Adipose tissue (tissue), 3 donors: Measurements from ENCODE around the gene CEP170B. TPM values are rescaled to one million over a fixed set of nuclear protein-coding genes. Genes with fewer than 3 reads are reported as not detected.
"Not testable (repeated sequence)": the region's sequence is repeated elsewhere in the genome, so short reads cannot be mapped to it uniquely, and the experiment has no call there.

Experiments used
- H3K27ac ChIP-seq: one replicate; pipeline ENCODE4 v1.5.1; 2013; ENCODE audit warnings: low read depth, low read length
- WGBS, 3 donors: extraction: QIAGEN DNeasy Blood & Tissue Kit; methylation state at CpG; one replicate each; pipeline ENCODE4 v1.1.7; 2013; 5-methylcytosine and 5-hydroxymethylcytosine counted together
- polyA plus RNA-seq, 3 donors: library from polyadenylated mRNA; stranded (reverse); fragments of 200-250 nt; gene quantifications; one replicate each; pipeline ENCODE4 v1.2.3, GENCODE V29; 2013
- donor health status: healthy with polysubstance abuse.
- donor health status: Bipolar disorder and iron deficiency.
- donor health status: healthy.

CEP170B gene
- polyA plus RNA-seq, 3 donors = 10.2 to 17.1 (median 11.8) TPM

- H3K27ac ChIP-seq = no peak overlapping the region
These were observed 9.7 kb downstream of the CEP170B start for GRCh38 chr14:104874571-104875411.

DNA sequence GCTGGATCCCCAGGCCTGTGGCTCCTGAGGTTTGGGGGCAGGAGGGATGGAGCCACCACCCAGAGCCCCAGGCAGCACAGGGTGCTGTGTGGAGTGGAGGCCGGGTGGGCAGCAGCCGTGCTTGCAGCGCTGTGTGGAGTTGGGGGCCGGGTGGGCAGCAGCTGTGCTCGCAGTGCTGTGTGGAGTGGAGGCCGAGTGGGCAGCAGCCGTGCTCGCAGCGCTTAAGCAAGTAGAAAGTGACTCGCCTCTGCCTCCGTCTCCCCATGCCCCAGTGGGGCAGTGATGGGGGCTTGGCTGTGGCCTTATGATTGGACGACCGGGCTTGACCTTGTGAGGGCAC, 10.3 kb downstream of the CEP170B start:
- no peak overlapping the region for H3K27ac ChIP-seq
- WGBS, 3 donors = 94 to 95% (median 95%) methylated on average over 11 to 13 of the region's 13 CpGs

More at GRCh38 chr14:104874571-104875411, 9.7 kb downstream of the CEP170B start:
- WGBS, 3 donors = 81 to 89% (median 86%) methylated on average over 14 to 16 of the region's 16 CpGs

DNA sequence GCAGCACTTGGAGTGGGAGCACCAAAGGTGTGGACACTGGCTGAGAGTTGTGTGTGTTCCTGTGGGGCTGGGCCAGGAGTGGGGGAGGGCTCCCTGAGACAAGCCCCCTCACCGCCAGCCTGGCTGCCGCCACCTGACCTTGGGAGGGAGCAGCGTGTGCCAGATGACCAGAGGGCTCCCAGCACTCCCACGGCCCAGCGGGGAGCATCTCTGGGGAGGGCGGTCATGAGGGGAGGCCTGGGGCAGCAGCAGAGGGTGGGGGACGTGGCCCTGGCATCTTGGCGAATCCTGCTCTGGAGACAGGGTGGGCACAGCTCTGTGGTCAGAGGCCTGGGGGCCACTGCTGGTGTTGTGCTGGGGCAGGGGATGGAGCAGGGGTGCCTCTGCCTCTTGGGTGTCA, 10.7 kb downstream of the CEP170B start:
- WGBS, 3 donors = 91 to 96% (median 93%) methylated on average over 6 to 8 of the region's 8 CpGs
- no peak overlapping the region for H3K27ac ChIP-seq

DNA sequence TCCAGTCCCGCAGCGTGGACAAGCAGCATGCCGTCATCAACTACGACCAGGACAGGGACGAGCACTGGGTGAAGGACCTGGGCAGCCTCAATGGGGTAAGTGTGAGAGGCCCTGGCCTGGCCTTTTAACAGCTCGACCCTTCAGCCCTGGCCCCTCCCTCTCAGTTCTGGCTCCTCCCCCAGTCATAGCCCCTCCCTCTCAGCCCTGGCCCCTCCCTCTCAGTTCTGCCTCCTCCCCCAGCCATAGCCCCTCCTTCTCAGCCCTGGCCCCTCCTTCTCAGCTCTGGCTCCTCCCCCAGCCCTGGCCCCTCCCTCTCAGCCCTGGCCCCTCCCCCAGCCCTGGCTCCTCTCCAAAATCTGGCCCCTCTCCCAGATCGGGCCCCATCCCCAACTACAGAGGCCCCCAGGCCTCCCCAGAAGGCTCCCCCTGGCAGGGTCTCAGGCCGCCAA, 11.2 kb downstream of the CEP170B start:
- no peak overlapping the region for H3K27ac ChIP-seq
- WGBS, 3 donors = 81 to 87% (median 86%) methylated on average over 8 of the region's 8 CpGs

DNA sequence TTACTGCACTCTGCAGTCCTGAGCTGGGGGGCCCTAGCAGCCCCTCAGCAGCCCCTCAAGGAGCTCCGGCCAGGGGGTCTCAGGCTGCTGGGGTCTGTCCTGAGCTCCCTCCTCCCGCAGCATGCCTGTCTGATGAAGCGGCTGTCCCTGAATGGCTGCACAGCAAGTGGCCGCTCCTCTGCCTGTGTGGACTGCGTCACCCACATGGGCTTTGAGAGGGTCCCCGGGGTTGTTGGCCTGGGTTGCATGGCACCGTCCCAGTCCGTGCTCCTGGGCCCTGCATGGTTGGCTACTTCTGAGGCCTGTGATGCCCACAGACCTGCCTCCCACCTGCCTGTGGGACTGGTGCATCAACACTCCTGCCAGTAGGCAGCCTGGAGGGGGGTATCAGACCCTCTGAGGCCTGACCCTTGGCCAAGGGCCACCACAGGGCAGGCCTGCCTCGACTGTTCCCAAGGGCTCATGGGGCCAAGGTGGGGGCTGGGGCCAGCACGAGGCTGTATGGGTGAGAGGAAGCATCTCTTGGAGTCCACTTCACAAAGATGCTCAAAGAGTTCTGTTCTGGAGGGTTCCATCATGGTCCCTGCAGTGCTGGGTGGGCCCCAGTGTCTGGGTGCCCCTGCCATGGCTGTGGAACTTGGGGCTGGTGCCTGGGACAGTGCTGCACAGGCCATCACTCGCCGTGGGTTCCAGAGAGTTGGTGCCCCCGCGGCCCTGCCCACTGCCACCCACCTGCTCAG, 12.2 kb downstream of the CEP170B start:
- H3K27ac ChIP-seq = no peak overlapping the region
- WGBS, 3 donors = 80 to 85% (median 84%) methylated on average over 14 of the region's 14 CpGs

DNA sequence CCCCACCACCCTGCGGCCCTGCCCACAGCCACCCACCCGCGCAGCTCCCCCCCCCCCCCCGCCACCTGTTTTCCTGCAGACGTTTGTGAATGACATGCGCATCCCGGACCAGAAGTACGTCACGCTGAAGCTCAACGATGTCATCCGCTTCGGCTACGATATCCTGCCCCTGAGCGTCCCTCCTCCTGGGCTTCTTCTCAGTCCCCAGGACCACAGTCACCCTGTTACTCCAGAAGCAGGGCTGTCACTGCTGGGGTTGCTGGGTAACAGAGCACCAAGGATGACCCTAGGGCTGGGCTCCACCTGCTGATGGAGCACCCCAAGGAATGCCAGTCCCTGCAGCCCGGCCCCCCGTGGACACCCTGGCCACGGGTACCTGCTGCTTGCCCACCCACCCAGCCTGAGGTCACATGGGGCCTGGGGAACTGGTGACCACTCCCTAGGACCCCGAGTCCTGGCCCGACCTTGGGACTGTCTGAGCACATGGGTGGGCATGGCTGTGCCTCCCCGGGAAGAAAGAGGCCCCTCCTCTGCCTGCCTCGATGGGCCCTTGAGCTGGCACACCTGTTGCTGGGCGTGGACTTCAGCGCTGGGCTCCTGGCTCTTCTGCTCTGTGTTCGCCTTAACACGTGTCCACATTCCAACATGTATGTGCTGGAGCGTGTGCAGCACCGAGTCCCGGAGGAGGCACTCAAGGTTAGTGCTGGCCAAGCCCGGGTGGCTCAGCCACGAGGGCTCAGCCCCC, 12.9 kb downstream of the CEP170B start:
- 69 to 80% (median 71%) methylated on average over 28 to 30 of the region's 30 CpGs for WGBS, 3 donors

DNA sequence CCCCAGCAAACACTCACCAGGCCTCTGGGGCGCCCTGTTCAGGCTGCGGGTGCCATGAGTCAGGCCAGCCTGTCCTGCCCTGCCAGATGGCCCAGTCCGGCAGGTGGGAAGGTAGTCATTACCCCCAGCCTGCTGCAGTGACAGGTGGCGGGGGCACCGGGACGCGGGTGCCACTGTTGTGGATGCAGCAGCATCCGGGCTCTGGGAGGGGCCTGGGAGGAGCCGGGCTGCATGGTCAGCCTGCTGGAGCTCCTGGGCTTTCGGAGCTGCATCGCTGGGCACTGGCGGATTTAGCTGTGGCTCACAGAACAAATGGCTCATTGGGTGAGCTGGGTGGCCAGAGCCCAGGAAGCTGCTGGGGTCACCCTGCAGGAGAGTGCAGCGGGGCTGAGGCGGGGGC, 13.5 kb downstream of the CEP170B start:
- WGBS, 3 donors = 92 to 96% (median 92%) methylated on average over 14 of the region's 14 CpGs
- H3K27ac ChIP-seq = no peak overlapping the region

More for the DNA sequence above, 12.9 kb downstream of the CEP170B start:
- H3K27ac ChIP-seq = no peak overlapping the region

DNA sequence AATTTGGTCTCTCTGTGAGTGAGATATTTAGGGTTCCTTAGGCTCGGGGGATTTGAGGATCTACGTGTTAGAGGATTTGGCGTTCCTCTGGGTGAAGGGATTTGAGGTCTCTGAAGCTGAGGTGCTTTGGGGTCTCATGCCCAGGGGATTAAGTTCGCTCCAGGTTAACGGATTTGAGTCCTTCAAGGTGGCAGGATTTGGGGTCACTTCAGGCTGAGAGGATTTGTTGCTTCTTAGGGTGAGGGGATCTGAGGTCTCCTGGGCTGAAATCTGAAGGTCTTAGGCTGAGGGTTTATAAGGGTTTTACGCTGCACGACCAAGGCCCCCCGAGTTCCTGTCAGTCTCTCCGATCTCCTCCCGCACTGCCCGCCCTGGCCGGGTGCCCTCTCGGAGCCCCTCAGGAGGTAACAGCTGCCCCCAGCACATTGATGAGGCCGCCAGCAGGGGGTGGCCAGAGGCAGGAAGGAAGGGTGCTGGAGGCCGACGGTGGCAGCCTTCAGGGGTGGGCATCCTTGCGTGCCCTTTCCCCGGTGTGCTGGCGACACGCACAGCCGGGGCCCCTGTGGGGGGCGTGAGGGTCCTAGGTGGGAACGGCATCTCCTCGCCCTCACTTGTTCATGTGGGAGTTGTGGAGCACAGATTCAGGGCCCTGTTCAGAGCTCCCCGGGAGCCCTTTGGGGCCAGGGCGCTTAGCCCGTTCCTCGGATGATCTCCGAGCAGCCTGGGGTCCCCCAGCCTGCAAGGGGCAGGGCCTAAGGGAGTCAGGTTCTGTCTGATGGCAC, 14.3 kb downstream of the CEP170B start:
- no peak overlapping the region for H3K27ac ChIP-seq
- 79 to 84% (median 81%) methylated on average over 24 to 29 of the region's 29 CpGs for WGBS, 3 donors

DNA sequence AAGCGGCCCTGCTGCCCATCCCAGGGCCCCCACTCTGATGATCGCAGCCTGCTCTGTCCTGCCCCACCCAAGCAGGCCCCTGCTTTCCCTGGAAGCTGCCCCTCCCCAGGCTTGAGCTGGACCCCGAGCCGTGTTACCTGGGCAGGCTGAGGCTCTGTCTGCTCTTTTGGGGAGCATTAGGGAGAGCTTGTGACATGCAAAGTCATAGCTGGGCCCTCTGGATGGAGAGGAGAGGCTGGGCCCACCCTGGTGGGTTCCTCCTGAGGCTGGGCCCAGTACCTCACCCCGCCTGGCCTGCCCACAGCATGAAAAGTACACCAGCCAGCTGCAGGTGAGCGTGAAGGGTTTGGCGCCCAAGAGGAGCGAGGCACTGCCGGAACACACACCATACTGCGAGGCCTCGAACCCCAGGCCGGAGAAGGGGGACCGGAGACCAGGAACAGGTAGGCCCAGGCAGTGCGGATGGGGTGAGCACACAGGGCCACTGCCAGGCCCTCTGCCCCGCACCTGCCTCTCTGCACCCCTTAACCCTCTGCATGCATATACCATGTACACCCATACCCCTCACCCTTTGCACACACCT, 15.0 kb downstream of the CEP170B start:
- 94 to 97% (median 96%) methylated on average over 15 of the region's 15 CpGs for WGBS, 3 donors
- H3K27ac ChIP-seq = no peak overlapping the region

- no peak overlapping the region for H3K27ac ChIP-seq
- 76 to 82% (median 81%) methylated on average over 7 of the region's 7 CpGs for WGBS, 3 donors
These were observed 15.6 kb downstream of the CEP170B start for GRCh38 chr14:104880584-104881210.

GRCh38 chr14:104881369-104881979, 16.4 kb downstream of the CEP170B start:
- 74 to 82% (median 75%) methylated on average over 13 of the region's 13 CpGs for WGBS, 3 donors
- no peak overlapping the region for H3K27ac ChIP-seq

- WGBS, 3 donors = 75 to 87% (median 79%) methylated on average over 13 of the region's 13 CpGs
- H3K27ac ChIP-seq = no peak overlapping the region
These were observed 17.4 kb downstream of the CEP170B start for GRCh38 chr14:104882325-104882973.

DNA sequence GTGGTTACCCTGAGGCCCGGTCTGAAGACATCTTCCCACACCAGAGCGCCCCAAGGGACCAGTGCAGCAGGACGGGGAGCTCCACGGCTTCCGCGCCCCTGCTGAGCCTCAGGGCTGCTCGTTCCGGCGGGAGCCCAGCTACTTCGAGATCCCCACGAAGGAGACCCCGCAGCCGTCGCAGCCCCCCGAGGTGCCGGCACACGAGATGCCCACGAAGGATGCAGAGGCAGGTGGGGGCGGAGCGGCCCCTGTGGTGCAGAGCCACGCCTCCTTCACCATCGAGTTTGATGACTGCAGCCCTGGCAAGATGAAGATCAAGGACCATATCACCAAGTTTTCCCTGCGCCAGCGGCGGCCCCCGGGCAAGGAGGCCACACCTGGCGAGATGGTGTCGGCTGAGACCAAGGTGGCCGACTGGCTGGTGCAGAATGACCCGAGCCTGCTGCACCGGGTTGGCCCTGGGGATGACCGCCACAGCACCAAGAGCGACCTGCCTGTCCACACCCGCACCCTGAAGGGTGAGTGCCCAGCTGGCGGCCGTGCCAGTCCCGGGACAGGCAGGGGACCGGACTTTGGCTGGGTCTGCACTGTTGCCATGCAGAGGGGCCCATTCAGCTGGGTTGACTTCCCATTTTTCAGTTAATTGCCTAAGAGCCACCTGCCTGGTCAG, 18.1 kb downstream of the CEP170B start:
- H3K27ac ChIP-seq = no peak overlapping the region
- 86 to 90% (median 87%) methylated on average over 33 to 38 of the region's 38 CpGs for WGBS, 3 donors

GRCh38 chr14:104883681-104884361, 18.8 kb downstream of the CEP170B start:
- 90 to 95% (median 92%) methylated on average over 47 to 49 of the region's 49 CpGs for WGBS, 3 donors
- H3K27ac ChIP-seq = no peak overlapping the region

GRCh38 chr14:104884381-104884780, 19.3 kb downstream of the CEP170B start:
- 87 to 92% (median 89%) methylated on average over 28 to 33 of the region's 34 CpGs for WGBS, 3 donors

More at GRCh38 chr14:104884381-104884780, 19.3 kb downstream of the CEP170B start:
- H3K27ac ChIP-seq = not testable (repeated sequence)
